Measurements from ENCODE around the gene TMEM45B. TPM values are rescaled to one million over a fixed set of nuclear protein-coding genes. Genes with fewer than 3 reads are reported as not detected.

TMEM45B gene
- total and polyA plus RNA-seq, 2 of the 13 experiments (the other 11 are each of a cell fraction or from before 2014, with no cell fraction given) = 29.1 to 181 TPM

DNA sequence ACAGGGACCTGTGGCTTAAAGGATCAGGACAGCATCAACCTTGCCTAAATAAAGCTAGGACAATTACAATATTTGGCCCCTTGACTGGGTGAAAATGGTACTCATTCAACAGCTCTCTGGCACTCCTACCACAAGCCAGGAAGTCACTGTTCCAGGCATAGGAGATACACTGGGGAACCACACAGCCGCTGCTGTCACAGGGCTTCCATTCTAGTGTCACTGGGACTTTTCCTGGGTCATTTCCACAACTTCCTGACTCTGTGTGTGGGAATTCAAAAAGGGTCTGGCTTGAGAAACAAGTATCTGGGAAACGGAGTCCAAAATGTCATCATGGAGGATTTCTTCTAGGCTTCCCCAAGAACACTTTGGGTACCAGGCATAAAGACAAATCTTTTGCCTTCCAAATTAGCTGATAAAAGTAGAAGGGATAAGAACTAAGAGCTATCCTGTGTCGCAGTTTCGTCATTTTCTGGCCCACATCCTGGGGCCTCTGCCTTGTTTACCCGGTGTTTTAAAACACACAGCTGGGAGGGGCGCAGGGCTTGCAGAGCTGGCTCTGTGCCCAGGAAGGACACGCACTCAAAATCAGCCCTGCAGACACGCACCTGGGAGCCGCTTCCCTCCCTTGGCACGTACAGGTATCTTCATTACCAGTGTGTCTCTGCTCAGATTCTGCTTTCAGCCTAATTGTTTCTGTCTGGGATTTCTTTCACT lies 38.0 kb downstream of the TMEM45B start (continued):
- TF ChIP-seq, protein P1, sequence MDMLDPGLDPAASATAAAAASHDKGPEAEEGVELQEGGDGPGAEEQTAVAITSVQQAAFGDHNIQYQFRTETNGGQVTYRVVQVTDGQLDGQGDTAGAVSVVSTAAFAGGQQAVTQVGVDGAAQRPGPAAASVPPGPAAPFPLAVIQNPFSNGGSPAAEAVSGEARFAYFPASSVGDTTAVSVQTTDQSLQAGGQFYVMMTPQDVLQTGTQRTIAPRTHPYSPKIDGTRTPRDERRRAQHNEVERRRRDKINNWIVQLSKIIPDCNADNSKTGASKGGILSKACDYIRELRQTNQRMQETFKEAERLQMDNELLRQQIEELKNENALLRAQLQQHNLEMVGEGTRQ (IDR thresholded peaks at IDR 0.05; ENCODE audit: low read depth, low read length) = no peak
- TF ChIP-seq, protein P1 (CRISPR knock-in tag; IDR thresholded peaks at IDR 0.05; ENCODE audit: borderline replicate concordance) = no peak
- TF ChIP-seq ZNF678 (CRISPR knock-in tag; IDR thresholded peaks at IDR 0.05) (no peak), XBP1 (CRISPR knock-in tag; IDR thresholded peaks at IDR 0.05) (no peak)

DNA sequence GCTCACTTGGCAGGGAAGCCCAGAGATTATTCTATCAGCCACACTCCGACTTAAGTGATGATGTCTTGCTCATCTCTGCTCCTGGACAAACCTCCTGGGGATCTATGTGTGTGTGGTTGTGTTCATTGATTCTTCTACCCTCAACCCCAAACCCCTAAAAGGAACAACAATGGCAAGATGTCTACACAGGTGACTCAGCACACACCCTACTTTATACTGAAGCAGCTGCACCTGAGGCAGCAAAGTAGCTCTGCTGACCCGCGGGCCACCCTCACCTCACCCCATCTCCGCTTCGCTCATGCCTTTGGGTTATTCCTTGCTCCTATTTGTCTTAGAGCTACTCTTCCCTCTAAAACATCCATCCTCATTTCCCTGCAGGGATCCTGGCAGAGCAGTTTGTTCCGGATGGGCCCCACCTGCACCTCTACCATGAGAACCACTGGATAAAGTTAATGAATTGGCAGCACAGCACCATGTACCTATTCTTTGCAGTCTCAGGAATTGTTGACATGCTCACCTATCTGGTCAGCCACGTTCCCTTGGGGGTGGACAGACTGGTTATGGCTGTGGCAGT lies 38.7 kb downstream of the TMEM45B start:
- DNase-seq (ENCODE audit: low spot score) = no peak
- H3K4me3 ChIP-seq (replicated peaks in 1 of 3; ENCODE audit: insufficient read depth in 1 of 3, low read depth in 2 of 3, low read length in 3 of 3) = no peak overlapping the region
- BruUV-seq (replicated peaks) = no TSS peak
- POLR2A ChIA-PET = interaction anchor here (1.4 to 1.6 kb wide), 3 partner anchors 8 to 38 kb away, joined by 7 to 13 read pairs (median 10); partner anchors contain the start of gene TMEM45B
- H2AFZ ChIP-seq (ENCODE audit: low read length) = no peak overlapping the region
- H4K20me1 ChIP-seq (ENCODE audit: insufficient read depth, low read length) = no peaks in the 10 kb centered on the region
- H3K27me3 ChIP-seq (ENCODE audit: control insufficient read depth in 1 of 2, insufficient read depth in 2 of 2, low read length in 2 of 2) = no peaks in the 10 kb centered on the region
- peaks cover 41% of the 10 kb centered on the region for H3K4me1 ChIP-seq (ENCODE audit: insufficient read depth, low read length)
- peak overlapping the region; percentile 6 for H3K4me2 ChIP-seq (ENCODE audit: low read depth, low read length)
- intact Hi-C loops (cut with micrococcal nuclease; ENCODE audit: unreplicated experiment) = loop anchor here (5.0 kb wide), 1 partner anchor 67 kb away; no protein-coding TSS in a partner anchor
- peak overlapping the region; percentile 65 for H3K27ac ChIP-seq (ENCODE audit: extremely low read length, insufficient read depth, low read length)
- CTCF ChIA-PET (ENCODE audit: low intra/inter-chr PET ratio, low total read pairs) = no interaction called here
- WGBS (ENCODE audit: low lambda C conversion rate) = 97% methylated on average over 7 of the region's 7 CpGs
- no peaks in the 10 kb centered on the region for H3K9me3 ChIP-seq (ENCODE audit: low read length)
- H3K9ac ChIP-seq (ENCODE audit: insufficient read depth, low read depth, low read length) = no peak overlapping the region
- no peaks in the 10 kb centered on the region for H3K79me2 ChIP-seq (ENCODE audit: insufficient read depth, low read length)
- H3K36me3 ChIP-seq (replicated peaks in 1 of 2; ENCODE audit: control insufficient read depth in 1 of 2, insufficient read depth in 2 of 2, low read length in 2 of 2) = peaks cover 11 to 45% of the 10 kb centered on the region in 2 experiments
- FAIRE-seq = no peak
- ATAC-seq = peak; percentile 5; the same call in 2 of the 3 replicates
- in situ Hi-C loops (cut with HindIII; ENCODE audit: extremely low pct_ligation_motif_present, low pct_unique_long_range_greater_than_20kb) = no loop called here
- TF ChIP-seq ZKSCAN5 (CRISPR knock-in tag; IDR thresholded peaks at IDR 0.05) (0 out of 2 replicates have a peak, but pooled peaks have one; percentile 35), ZNF709 (CRISPR knock-in tag; IDR thresholded peaks at IDR 0.05) (no peak), ZNF572 (CRISPR knock-in tag; IDR thresholded peaks at IDR 0.05) (0 out of 2 replicates have a peak, but pooled peaks have one; percentile 23), ZNF350 (CRISPR knock-in tag; IDR thresholded peaks at IDR 0.05; ENCODE audit: borderline replicate concordance, low read depth) (0 out of 2 replicates have a peak, but pooled peaks have one; percentile 3), CBX5 (CRISPR knock-in tag; IDR thresholded peaks at IDR 0.05; ENCODE audit: borderline replicate concordance) (peak; percentile 8; the same call in 1 of the 2 replicates), ZEB1 (IDR thresholded peaks at IDR 0.05; ENCODE audit: insufficient replicate concordance, low read depth) (peak; percentile 4), ZNF501 (CRISPR knock-in tag; IDR thresholded peaks at IDR 0.05) (0 out of 2 replicates have a peak, but pooled peaks have one; percentile 20), NFKBIZ (CRISPR knock-in tag; IDR thresholded peaks at IDR 0.05) (peak; percentile 3; the same call in 1 of the 2 replicates), ZNF431 (CRISPR knock-in tag; IDR thresholded peaks at IDR 0.05; ENCODE audit: borderline replicate concordance, low read depth) (0 out of 2 replicates have a peak, but pooled peaks have one; percentile 7), ESRRA (CRISPR knock-in tag; IDR thresholded peaks at IDR 0.05; ENCODE audit: low read depth) (0 out of 2 replicates have a peak, but pooled peaks have one; percentile 1), TCF12 (IDR thresholded peaks at IDR 0.05) (no peak), TCF12 (CRISPR knock-in tag; IDR thresholded peaks at IDR 0.05) (peak; percentile 22; the same call in 1 of the 2 replicates), ZNF607 (CRISPR knock-in tag; IDR thresholded peaks at IDR 0.05; ENCODE audit: borderline replicate concordance) (0 out of 2 replicates have a peak, but pooled peaks have one; percentile 6)
- TF ChIP-seq, protein P2, sequence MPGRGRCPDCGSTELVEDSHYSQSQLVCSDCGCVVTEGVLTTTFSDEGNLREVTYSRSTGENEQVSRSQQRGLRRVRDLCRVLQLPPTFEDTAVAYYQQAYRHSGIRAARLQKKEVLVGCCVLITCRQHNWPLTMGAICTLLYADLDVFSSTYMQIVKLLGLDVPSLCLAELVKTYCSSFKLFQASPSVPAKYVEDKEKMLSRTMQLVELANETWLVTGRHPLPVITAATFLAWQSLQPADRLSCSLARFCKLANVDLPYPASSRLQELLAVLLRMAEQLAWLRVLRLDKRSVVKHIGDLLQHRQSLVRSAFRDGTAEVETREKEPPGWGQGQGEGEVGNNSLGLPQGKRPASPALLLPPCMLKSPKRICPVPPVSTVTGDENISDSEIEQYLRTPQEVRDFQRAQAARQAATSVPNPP (CRISPR knock-in tag; IDR thresholded peaks at IDR 0.05) = 0 out of 2 replicates have a peak, but pooled peaks have one; percentile 31
